Astrocyte (in vitro differentiated cells and primary cell): ENCODE measurements around the gene USP6. TPM values are rescaled to one million over a fixed set of nuclear protein-coding genes. Genes with fewer than 3 reads are reported as not detected.
"Not testable (repeated sequence)": the region's sequence is repeated elsewhere in the genome, so short reads cannot be mapped to it uniquely, and the experiment has no call there.

Source experiments
- DNase-seq: peaks from one replicate; pipeline ENCODE4 v3.0.0-alpha.2; 2010; ENCODE audit warnings: low read depth
- FAIRE-seq: peaks from 2 replicates; lab custom pipeline; 2011; peaks lifted over from hg19 to GRCh38; lab: Jason Lieb, UNC
- H2AFZ ChIP-seq: 2 replicates; pipeline ENCODE4 v1.6.0; 2012; ENCODE audit warnings: low read depth, low read length, inconsistent platforms
- H3K27ac ChIP-seq: 2 replicates; pipeline ENCODE4 v1.5.1; 2011; ENCODE audit warnings: low read depth, low read length, inconsistent platforms
- H3K27me3 ChIP-seq: 2 replicates; pipeline ENCODE4 v1.6.0; 2011; ENCODE audit warnings: low read length, inconsistent platforms; ENCODE audit not compliant: insufficient read depth
- H3K36me3 ChIP-seq: 2 replicates; pipeline ENCODE4 v1.5.1; 2011; ENCODE audit warnings: low read length, inconsistent platforms; ENCODE audit not compliant: insufficient read depth
- H3K4me1 ChIP-seq: 2 replicates; pipeline ENCODE4 v1.5.1; 2011; ENCODE audit warnings: low read length, inconsistent platforms; ENCODE audit not compliant: insufficient read depth
- H3K4me2 ChIP-seq: 2 replicates; pipeline ENCODE4 v1.6.0; 2012; ENCODE audit warnings: low read length, inconsistent platforms
- H3K4me3 ChIP-seq: 2 replicates; pipeline ENCODE4 v1.5.1; 2011; ENCODE audit warnings: low read depth, mild to moderate bottlenecking, low read length, inconsistent platforms; ENCODE audit not compliant: insufficient read depth
- H3K79me2 ChIP-seq: 2 replicates; pipeline ENCODE4 v1.6.0; 2012; ENCODE audit warnings: mild to moderate bottlenecking, low read length, inconsistent platforms; ENCODE audit not compliant: insufficient read depth
- H3K9ac ChIP-seq: 2 replicates; pipeline ENCODE4 v1.6.0; 2012; ENCODE audit warnings: mild to moderate bottlenecking, low read length, inconsistent platforms
- H3K9me3 ChIP-seq: 2 replicates; pipeline ENCODE4 v1.5.1; 2012; ENCODE audit warnings: low read depth, mild to moderate bottlenecking, low read length, inconsistent platforms; ENCODE audit not compliant: insufficient read depth
- H4K20me1 ChIP-seq: 2 replicates; pipeline ENCODE4 v1.6.0; 2012; ENCODE audit warnings: low read length, inconsistent platforms; ENCODE audit not compliant: insufficient read depth
- H3K27ac Mint-ChIP-seq: one replicate; pipeline ENCODE4 v1.8.0; 2021; ENCODE audit warnings: mild to moderate bottlenecking, mixed read lengths; ENCODE audit not compliant: unreplicated experiment
- H3K27me3 Mint-ChIP-seq: one replicate; pipeline ENCODE4 v1.8.0; 2021; ENCODE audit warnings: low read depth, mixed read lengths; ENCODE audit not compliant: unreplicated experiment
- H3K36me3 Mint-ChIP-seq: one replicate; pipeline ENCODE4 v1.8.0; 2021; ENCODE audit warnings: low read depth, mixed read lengths; ENCODE audit not compliant: unreplicated experiment
- H3K4me1 Mint-ChIP-seq: one replicate; pipeline ENCODE4 v1.8.0; 2021; ENCODE audit warnings: low read depth, mixed read lengths; ENCODE audit not compliant: unreplicated experiment
- H3K4me3 Mint-ChIP-seq: one replicate; pipeline ENCODE4 v1.8.0; 2021; ENCODE audit warnings: mild to moderate bottlenecking, moderate library complexity, mixed read lengths; ENCODE audit not compliant: unreplicated experiment
- H3K9me3 Mint-ChIP-seq: one replicate; pipeline ENCODE4 v1.8.0; 2021; ENCODE audit warnings: mild to moderate bottlenecking, mixed read lengths; ENCODE audit not compliant: unreplicated experiment
- CTCF ChIP-seq: IDR thresholded peaks from 2 replicates; pipeline ENCODE4 v1.5.1; 2011; ENCODE audit warnings: low read depth, mild to moderate bottlenecking, inconsistent platforms, low read length, moderate library complexity; ENCODE audit not compliant: insufficient read depth
- EZH2 ChIP-seq: IDR thresholded peaks from 2 replicates; pipeline ENCODE4 v1.6.1; 2012; ENCODE audit warnings: mild to moderate bottlenecking, low read length, inconsistent platforms; ENCODE audit not compliant: insufficient read depth
- total RNA-seq: library from RNA; stranded (reverse); gene quantifications from 2 replicates; pipeline ENCODE4 v1.2.1, GENCODE V29; 2021

The USP6 gene
- total RNA-seq, 1 donor from 2014 or later = 0.86 TPM

- H3K4me1 Mint-ChIP-seq = peaks cover 10% of the 10 kb centered on the region
- not testable (repeated sequence) for H3K79me2 ChIP-seq, H3K4me3 Mint-ChIP-seq, H3K4me2 ChIP-seq, H3K27ac ChIP-seq, H3K9me3 Mint-ChIP-seq, H2AFZ ChIP-seq, H3K36me3 Mint-ChIP-seq, H3K27ac Mint-ChIP-seq, H4K20me1 ChIP-seq, FAIRE-seq, DNase-seq, H3K27me3 ChIP-seq, H3K9me3 ChIP-seq, H3K36me3 ChIP-seq, H3K9ac ChIP-seq, H3K4me3 ChIP-seq, H3K4me1 ChIP-seq
- H3K27me3 Mint-ChIP-seq = peaks cover 22% of the 10 kb centered on the region
Observed at GRCh38 chr17:5161793-5162192, 46.0 kb downstream of the USP6 start.

- peaks cover 10% of the 10 kb centered on the region for H3K4me1 Mint-ChIP-seq
- Histone ChIP-seq H3K36me3 (no peaks in the 10 kb centered on the region), H3K4me3 (no peak overlapping the region), H3K27me3 (no peaks in the 10 kb centered on the region), H3K9ac (no peak overlapping the region), H3K9me3 (no peaks in the 10 kb centered on the region), H3K27ac (no peak overlapping the region), H4K20me1 (no peaks in the 10 kb centered on the region), H3K4me1 (no peaks in the 10 kb centered on the region), H3K4me2 (no peak overlapping the region), H3K79me2 (no peaks in the 10 kb centered on the region), H2AFZ (no peak overlapping the region)
- peaks cover 8% of the 10 kb centered on the region for H3K27me3 Mint-ChIP-seq
- no peak overlapping the region for H3K4me3 Mint-ChIP-seq
- FAIRE-seq (no peak), DNase-seq (no peak)
- no peak overlapping the region for H3K27ac Mint-ChIP-seq
- no peak for TF ChIP-seq EZH2
- no peak for TF ChIP-seq CTCF
- no peaks in the 10 kb centered on the region for H3K9me3 Mint-ChIP-seq
- H3K36me3 Mint-ChIP-seq = peaks cover 2% of the 10 kb centered on the region
Observed at GRCh38 chr17:5164436-5164835, 48.6 kb downstream of the USP6 start.

GRCh38 chr17:5165791-5166564, 50.1 kb downstream of the USP6 start:
- FAIRE-seq, H4K20me1 ChIP-seq, H3K9ac ChIP-seq, H3K9me3 ChIP-seq, H3K9me3 Mint-ChIP-seq, H3K27ac ChIP-seq, H3K4me1 ChIP-seq, H3K27ac Mint-ChIP-seq, H3K4me3 ChIP-seq, H3K27me3 Mint-ChIP-seq, H3K4me2 ChIP-seq, H3K4me3 Mint-ChIP-seq, H3K36me3 ChIP-seq, H3K36me3 Mint-ChIP-seq, H3K79me2 ChIP-seq, H3K27me3 ChIP-seq, H2AFZ ChIP-seq: not testable (repeated sequence)
- peaks cover 10% of the 10 kb centered on the region for H3K4me1 Mint-ChIP-seq
- peak; percentile 66 for DNase-seq

- not testable (repeated sequence) for H2AFZ ChIP-seq, H4K20me1 ChIP-seq, H3K9ac ChIP-seq, H3K27me3 ChIP-seq, H3K36me3 ChIP-seq, H3K4me1 ChIP-seq, DNase-seq, H3K27me3 Mint-ChIP-seq, H3K4me2 ChIP-seq, H3K27ac Mint-ChIP-seq, H3K4me1 Mint-ChIP-seq, FAIRE-seq, H3K79me2 ChIP-seq, H3K4me3 ChIP-seq, H3K4me3 Mint-ChIP-seq, H3K27ac ChIP-seq
- H3K9me3 ChIP-seq = peaks cover 26% of the 10 kb centered on the region
- Mint-ChIP-seq H3K9me3 (peaks cover 25% of the 10 kb centered on the region), H3K36me3 (peaks cover 44% of the 10 kb centered on the region)
Observed at GRCh38 chr17:5175027-5175426, 59.2 kb downstream of the USP6 start.
